Mesenchymal stem cell (in vitro differentiated cells and primary cell): ENCODE data around the gene OVAAL. TPM values are rescaled to one million over a fixed set of nuclear protein-coding genes. Genes with fewer than 3 reads are reported as not detected.

Experiments used
- small RNA-seq: library from polyadenylated mRNA; stranded (forward); fragments of <200 nt; extraction: miRNeasy Mini kit (QIAGEN cat#:217004); gene quantifications from one replicate; pipeline ENCODE3, GENCODE V24; 2013; ENCODE audit warnings: low read depth

Gene OVAAL

Small RNA genes lying within 50 kb of the gene (small RNA-seq; reads per million reads assigned to genes)
- gene RF00019 = not detected
